ENCODE measurements around the gene GLDC.

DNA sequence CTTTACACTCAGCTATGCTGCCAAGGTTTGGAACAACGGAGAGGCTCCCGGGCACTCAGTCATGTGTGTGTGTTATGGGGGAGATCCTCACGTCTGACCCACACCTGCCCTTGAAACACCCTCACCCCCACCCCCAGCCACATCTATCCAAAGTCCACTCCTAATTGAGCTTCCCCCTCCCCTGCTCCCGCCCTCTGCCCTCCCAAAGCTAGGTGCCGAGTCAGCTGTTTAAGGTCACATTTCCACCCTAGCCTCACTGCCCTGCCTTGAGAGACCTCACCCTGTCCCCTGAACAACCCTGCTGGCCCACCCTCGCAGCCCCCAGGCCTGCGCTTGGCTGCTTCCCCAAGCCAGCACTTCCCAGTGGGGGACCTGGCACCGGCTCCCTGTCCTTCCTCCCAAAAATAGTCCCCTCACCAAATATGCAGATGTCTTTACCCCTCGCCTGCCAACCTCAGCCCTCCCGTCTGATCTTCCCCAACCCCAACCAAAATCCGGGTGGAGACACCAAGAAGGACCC lies 36.0 kb downstream of the GLDC start:
- TF ChIP-seq REST (IDR thresholded peaks at IDR 0.05; ENCODE audit: insufficient read depth in 1 of 2, low read depth in 2 of 2, low read length in 2 of 2) = no peak
- TF ChIP-seq POLR2AphosphoS5 (IDR thresholded peaks at IDR 0.05; ENCODE audit: low read depth, low read length) = no peak
- no peak for TF ChIP-seq TAF1 (IDR thresholded peaks at IDR 0.05; ENCODE audit: borderline replicate concordance, insufficient read depth, low read length)
